Gastrocnemius medialis (tissue), 4 donors: Measurements from ENCODE around the gene PPRC1.

Experiments used
- POLR2A ChIP-seq, 2 donors: fragments of 450-650 bp; IDR thresholded peaks; one replicate each; pipeline ENCODE4 v1.6.1; 2017; ENCODE audit warnings: antibody characterized with exemption in 2 of 2, mild to moderate bottlenecking in 2 of 2, moderate library complexity in 2 of 2
- TF ChIP-seq, protein P1 (sequence below), 5 experiments: fragments of 450-650 bp in 3 of 5; fragments of 200-600 bp in 2 of 5; sonication (generic) in 2 of 5; IDR thresholded peaks in 4 of 5; conservative IDR thresholded peaks in 1 of 5; 1 replicate in 4 of 5; 2 replicates in 1 of 5; pipeline ENCODE4 v1.5.1; 2016 to 2019; ENCODE audit warnings: antibody characterized with exemption in 5 of 5, mild to moderate bottlenecking in 3 of 5, moderate library complexity in 3 of 5

DNA sequence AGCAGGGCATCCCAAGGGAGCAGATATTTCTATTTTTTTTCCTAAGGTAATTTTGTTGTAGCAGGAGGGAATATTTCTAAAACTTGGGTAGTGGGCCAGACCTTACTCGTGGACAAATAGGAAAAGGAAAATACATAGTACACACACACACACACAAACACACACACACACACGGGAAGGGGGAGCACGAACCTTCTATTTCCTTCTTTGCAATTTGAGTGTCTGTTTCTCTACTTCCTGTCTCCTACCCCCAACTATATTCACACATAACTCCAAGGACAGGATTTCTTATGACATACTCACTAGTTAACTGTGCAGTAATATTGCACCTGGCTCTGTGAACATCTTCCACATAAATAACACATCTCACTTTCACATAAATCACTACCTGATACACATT, 17.1 kb upstream of the PPRC1 start:
- no peak for TF ChIP-seq POLR2A (IDR thresholded peaks at IDR 0.05)
- TF ChIP-seq, protein P1, sequence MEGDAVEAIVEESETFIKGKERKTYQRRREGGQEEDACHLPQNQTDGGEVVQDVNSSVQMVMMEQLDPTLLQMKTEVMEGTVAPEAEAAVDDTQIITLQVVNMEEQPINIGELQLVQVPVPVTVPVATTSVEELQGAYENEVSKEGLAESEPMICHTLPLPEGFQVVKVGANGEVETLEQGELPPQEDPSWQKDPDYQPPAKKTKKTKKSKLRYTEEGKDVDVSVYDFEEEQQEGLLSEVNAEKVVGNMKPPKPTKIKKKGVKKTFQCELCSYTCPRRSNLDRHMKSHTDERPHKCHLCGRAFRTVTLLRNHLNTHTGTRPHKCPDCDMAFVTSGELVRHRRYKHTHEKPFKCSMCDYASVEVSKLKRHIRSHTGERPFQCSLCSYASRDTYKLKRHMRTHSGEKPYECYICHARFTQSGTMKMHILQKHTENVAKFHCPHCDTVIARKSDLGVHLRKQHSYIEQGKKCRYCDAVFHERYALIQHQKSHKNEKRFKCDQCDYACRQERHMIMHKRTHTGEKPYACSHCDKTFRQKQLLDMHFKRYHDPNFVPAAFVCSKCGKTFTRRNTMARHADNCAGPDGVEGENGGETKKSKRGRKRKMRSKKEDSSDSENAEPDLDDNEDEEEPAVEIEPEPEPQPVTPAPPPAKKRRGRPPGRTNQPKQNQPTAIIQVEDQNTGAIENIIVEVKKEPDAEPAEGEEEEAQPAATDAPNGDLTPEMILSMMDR (IDR thresholded peaks at IDR 0.05 in 4 of 5, conservative IDR thresholded peaks at IDR 0.05 in 1 of 5), result no peak
